GM18520 (cell line): Measurements from ENCODE around the gene TTC33.

Experiments used
- ATAC-seq: cut with Tn5 transposase; IDR thresholded peaks from one replicate; pipeline ENCODE4 v1.9.1; 2021; ENCODE audit not compliant: unreplicated experiment

Gene TTC33

DNA sequence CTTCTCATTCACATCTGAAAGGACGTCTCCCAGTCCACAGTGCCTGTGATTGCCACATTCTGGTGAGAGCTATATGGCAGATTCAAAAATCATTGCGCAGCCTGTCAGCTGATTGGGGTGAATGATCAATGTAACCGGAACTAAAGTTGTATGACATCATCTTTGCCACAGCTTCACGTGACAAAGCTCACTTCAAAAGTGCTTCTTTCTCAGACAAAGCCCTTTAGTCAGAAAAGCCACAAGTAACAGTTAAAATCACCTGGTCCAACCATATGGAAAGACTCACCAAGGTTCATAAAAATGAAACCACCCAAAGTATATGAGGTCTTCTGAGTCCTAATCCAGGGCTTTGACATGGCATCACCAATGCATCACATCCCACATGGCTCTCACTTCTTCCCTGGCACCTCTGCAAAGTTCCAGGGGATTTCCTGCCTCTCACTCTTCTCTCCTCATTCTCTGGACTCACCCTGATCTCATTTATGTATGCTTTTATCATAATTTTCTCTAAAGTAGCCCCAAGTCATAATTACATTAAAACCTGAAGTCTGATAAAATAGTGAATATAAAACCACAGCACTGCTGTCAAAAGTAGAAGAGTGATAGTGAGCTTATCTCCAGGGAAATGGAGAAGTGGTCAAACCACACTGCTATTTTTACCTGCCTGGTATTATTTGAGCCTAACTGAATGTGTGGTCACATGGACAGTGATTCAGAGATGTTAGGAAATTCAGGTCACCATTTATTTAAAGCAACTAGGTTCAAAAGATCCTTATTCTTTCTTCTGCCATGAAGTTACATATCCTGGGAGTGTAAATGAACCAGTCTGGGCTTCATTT, 269.1 kb downstream of the TTC33 start:
- peak; percentile 28 for ATAC-seq

DNA sequence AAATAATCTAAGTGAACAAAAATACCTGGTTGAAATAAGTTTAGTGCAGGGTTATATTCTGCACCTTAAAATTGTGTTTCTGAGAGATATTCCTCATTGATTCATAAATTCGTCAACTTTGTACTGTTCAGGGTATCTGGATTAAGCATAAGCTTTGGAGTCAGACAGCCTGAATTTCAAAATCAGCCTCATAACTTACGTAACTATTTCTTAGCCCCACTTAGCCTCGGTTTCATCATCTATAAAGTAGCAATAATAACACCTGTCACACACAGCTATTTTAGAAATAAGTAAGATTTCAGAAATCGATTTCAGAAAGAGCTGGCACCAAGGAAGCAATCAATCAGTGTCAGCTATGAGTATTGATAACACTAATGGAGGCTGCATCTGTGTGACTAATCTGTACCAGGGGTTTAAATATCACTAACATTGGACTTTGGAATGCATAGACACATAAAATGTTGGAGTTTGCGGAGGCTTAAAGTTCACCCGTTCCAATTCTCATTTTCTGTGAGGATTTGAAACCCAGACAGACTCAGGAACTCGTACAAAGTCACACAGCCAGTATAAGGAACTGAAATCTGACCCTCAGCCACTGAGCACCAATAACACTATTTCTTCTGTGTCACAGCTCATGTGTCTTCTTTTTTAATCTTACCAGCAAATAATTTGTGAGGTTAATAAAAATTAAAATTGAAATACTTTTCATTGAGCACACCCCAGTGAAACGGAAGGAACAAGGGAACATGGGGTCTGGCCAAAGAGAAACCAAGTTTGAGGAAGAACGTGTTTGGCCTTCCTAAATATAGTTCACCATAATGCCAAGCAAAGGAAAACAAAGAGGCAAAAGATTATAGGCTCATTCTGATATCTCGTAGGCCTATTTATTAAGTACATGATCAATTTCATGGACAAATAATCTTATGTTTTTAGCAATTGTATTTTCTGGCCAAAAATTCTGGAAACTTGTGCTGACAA, 270.5 kb downstream of the TTC33 start:
- peak; percentile 34 for ATAC-seq

DNA sequence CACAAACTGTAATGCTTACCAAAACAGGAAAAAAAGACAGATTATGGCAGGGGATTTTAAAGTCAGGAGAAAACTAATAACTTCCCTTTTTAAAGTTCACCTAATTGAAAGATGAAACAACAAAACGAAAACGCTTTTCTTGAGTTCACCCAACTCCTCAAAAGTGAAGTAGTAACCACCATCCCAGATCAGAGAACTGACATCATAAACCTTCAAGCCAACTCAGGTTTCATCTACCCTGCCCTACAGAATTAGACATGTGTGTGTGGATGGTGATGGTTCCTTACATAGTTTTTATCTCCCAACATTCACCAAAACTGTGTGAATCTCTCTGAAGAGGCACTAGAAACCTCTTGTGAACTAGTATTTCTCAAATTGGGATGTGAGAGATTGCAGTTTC, 271.3 kb downstream of the TTC33 start:
- no peak for ATAC-seq

DNA sequence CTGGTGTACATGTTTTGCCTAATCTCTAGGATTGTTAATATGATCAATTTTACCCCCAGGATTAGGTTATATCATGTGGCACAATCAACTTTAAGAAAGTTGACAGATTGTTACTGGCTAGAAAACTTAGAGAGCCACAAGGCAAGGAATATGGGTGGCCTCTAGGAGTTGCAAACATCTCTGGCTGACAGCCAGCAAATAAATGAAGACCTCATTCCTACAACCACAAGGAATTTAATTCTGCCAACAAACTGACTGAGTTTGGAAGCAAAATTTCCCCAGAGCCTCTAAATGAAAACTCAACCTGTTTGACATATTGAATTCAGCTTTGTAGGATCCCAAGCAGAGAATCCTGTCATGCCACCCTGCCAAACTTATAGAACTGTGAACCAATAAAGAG, 272.4 kb downstream of the TTC33 start:
- no peak for ATAC-seq

DNA sequence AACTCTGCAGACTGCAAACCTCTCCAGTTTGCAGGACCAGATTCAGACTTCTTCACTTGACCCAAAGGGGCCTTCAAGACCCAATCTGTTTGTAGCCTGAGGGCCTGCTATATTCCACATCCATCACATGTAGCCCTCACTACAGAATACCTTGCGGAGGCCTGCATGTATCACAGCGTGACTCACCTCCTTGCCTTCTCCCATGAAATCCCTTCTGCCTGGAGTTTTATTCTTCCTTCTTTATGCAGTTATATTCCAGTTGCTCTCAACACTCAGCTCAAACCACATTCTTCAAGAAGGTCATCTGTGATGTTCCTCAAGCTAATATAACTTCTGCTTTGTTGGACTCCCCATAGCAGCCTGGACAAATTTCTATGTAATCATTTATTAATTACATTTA, 274.5 kb downstream of the TTC33 start:
- ATAC-seq = no peak

DNA sequence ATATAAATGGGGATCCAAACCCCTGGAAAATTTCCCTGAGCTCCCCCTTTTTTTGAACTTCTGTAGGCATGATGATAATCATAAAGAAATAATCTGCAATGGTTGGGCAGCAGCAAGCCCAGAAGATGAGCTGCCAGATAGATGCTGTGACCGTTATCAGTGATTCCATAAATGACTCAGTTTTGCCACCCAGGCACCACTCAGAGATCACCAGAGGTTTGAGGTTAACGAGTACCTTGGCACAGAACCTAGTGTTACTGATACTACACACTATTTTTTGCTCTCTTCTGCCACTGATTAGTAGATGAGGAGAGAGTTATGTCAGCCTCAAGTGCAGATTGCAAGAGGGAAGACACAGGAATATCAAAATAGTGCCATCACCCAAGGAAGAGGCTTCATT, 275.4 kb downstream of the TTC33 start:
- ATAC-seq = peak; percentile 67

DNA sequence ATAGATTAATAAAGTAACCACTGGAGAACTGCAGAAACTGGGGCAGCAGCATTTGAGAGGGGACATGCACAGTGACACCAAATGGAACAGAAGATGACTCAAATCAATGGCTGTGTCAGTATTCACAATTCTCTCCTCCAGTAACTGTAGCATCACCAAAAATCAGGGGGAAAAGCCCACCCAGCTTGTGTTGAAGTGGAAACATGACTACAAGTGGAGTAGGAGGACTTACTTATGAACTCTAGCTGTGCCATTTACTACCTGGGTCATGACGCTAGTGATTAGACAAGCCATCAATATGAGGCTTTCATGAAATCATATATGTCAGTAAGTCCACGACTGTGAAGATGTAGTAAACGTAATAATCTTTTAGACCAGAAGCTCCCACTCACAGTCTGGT, 275.8 kb downstream of the TTC33 start:
- ATAC-seq = no peak

DNA sequence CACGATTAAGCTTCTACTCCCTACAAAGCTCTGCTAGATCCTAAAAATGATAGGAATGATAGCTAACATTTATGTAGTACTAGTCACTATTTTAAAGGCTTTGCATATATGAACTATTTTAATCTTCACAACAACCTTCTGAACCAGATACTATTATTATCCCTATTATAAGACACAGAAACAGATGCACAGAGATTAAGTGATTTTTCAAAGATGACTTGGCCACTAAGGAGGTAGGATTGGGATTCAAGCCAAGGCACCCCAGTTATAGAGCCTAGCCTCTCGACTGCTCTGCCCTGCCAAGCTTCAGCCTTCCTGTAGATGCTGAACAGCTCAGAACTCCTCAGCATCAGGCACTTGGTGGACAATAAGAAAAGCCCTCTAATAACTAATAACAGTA, 277.0 kb downstream of the TTC33 start:
- no peak for ATAC-seq

DNA sequence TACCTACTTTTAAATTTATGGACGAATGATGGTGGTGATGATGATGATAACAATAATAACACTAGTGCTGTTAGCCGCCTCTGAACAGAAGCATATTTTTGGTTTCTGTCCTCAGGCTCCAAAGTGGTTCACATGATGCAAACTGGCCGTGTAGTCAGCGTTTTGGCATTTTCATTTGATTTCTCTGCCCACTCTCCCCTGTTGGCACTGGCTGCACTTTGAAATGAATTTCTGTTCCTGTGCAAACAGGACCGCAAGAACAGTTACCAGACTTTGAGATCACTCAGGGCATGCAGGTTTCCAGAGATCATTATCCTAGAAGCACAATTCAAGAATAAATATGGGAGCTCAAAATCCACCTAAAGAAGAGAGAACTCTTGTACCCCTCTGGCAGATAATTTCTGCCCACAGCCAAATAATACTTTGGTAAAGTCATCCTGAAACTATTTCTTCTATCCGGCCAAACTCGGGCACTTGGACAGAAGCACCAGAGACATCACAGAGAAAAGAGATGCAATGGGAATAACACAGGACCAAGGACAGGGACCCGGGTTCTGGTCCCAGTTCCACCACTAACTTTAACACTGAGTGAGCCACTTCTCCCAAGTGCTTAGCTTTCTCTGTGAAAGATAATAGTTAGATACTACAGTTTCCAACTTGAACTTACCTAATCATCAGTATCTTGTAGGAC, 277.8 kb downstream of the TTC33 start:
- no peak for ATAC-seq

DNA sequence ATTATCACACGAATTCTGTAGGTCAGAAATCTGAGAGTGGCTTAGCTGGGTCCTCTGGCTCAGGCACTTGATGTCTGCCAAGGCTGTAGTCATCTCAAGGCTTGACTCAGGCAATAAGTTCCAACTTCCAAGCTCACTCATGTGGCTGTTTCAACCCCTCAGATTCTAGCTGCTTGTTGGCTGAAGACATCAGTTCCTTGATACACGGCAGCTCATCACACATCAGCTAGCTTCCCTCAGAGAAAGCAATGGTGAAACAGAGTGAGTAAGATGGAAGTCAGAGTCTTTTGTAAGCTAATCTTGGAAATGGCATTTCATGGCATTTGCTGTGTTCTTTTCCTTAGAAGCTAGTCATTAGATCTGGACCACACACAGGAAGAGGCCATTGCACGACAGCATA, 280.2 kb downstream of the TTC33 start:
- ATAC-seq = no peak

DNA sequence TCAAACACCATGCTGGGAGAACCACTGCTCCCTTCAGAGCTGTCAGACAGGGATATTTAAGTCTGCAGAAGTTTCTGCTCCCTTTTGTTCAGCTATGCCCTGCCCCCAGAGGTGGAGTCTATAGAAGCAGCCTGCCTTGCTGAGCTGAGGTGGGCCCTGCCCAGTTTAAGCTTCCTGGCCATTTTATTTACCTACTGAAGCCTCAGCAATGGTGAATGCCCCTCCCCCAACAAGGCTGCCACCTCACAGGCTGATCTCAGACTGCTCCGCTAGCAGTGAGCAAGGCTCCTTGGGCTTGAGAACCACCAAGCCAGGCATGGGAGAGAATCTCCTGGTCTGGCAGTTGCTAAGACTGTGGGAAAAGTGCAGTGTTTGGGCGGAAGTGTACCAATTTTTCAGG, 281.5 kb downstream of the TTC33 start:
- ATAC-seq = no peak

DNA sequence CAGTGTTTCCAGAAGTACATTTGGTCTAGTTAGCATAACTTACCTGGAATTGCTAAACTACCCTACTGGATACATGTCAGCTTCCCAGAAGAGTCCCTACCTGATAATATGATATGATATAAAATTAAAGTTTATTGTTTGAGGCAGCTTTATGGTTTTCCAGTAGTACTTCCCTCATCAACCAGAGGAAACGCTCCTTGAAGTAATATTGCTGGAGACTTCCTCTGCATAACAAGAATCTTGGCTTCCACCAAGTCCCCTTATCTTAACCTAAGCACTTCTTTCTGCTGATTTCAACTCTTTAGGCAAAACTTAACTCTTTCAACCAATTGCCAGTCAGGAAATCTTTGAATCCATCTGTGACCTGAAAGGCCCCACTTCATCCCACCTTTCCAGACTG, 290.3 kb downstream of the TTC33 start:
- no peak for ATAC-seq

DNA sequence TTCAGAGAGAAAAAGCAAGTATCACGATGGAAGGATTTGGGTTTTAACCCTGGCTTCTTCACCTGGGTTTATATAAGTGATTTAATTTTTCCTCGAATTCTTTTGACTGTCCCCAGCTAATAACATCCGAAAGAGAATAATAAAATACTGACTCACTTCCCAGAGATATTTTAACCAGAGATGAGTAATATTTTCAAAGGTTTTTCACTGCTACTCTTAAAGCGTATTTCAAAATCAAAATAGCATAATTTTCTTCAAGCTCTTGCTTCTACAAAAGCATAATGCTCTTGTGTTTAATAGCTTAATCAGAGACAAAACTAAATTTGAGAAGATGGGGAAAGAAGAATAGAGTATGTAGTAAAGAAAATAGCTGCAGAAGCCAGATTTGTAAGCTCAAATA, 291.2 kb downstream of the TTC33 start:
- ATAC-seq = no peak
